Kidney (tissue), 14 donors: ENCODE data around the gene STYK1. TPM values are rescaled to one million over a fixed set of nuclear protein-coding genes. Genes with fewer than 3 reads are reported as not detected.
A peak's percentile ranks its signal among the peaks of the same experiment; 100 is the strongest.

Source experiments
- DNase-seq, 5 donors: peaks; one replicate each; pipeline ENCODE4 v3.0.0-alpha.2; 2013 to 2020
- FAIRE-seq: peaks from 2 replicates; lab custom pipeline; 2012; peaks lifted over from hg19 to GRCh38; lab: Jason Lieb, UNC
- H3K27ac ChIP-seq, 2 donors: one replicate each; pipeline ENCODE4 v1.7.0; 2013; ENCODE audit warnings: low read depth in 2 of 2, low read length in 2 of 2, inconsistent platforms in 1 of 2
- H3K27me3 ChIP-seq: one replicate; pipeline ENCODE4 v1.7.1; 2013; ENCODE audit warnings: low read length, inconsistent platforms; ENCODE audit not compliant: control insufficient read depth, insufficient read depth
- H3K36me3 ChIP-seq, 3 donors: one replicate each; pipeline versions ENCODE4 v1.7.0 to v1.7.1; 2013; ENCODE audit warnings: low read length in 3 of 3, control low read depth in 1 of 3, inconsistent platforms in 1 of 3; ENCODE audit not compliant: insufficient read depth in 3 of 3, control insufficient read depth in 2 of 3
- H3K4me1 ChIP-seq, 3 donors: one replicate each; pipeline versions ENCODE4 v1.7.0 to v1.7.1; 2013; ENCODE audit warnings: low read length in 3 of 3, inconsistent platforms in 1 of 3, low read depth in 1 of 3; ENCODE audit not compliant: control insufficient read depth in 2 of 3, insufficient read depth in 2 of 3
- H3K4me3 ChIP-seq, 3 donors: one replicate each; pipeline versions ENCODE4 v1.7.0 to v1.8.1; 2013; ENCODE audit warnings: low read length in 3 of 3, control low read depth in 1 of 3, inconsistent platforms in 1 of 3
- H3K9ac ChIP-seq, 3 donors: one replicate each; pipeline versions ENCODE4 v1.7.0 to v1.7.1; 2013; ENCODE audit warnings: low read length in 3 of 3, control low read depth in 1 of 3, inconsistent platforms in 1 of 3
- H3K9me3 ChIP-seq, 3 donors: one replicate each; pipeline versions ENCODE4 v1.7.0 to v1.7.1; 2013; ENCODE audit warnings: low read length in 3 of 3, control low read depth in 1 of 3, inconsistent platforms in 1 of 3; ENCODE audit not compliant: control insufficient read depth in 2 of 3, insufficient read depth in 1 of 3
- CTCF ChIP-seq: IDR thresholded peaks from 3 replicates; pipeline ENCODE4 v1.5.1; 2012; ENCODE audit warnings: mild to moderate bottlenecking, moderate library complexity, borderline replicate concordance; ENCODE audit not compliant: insufficient read depth; ENCODE audit errors: extremely low read depth
- intact Hi-C: fragments of 100-400 bp; cut with DNase I; formaldehyde crosslinking; loops from one replicate; pipeline ENCODE4 v1.11.1; 2022
- polyA plus RNA-seq: library from polyadenylated mRNA; stranded (reverse); fragments of 350-450 nt; fragmentation: Illumina TruSeq; extraction: RNeasy Lipid Tissue Mini Kit (QIAGEN cat#74804); gene quantifications from one replicate; pipeline ENCODE4 v1.2.3, GENCODE V29; 2014; ENCODE audit warnings: low read depth, low replicate concordance; ENCODE audit not compliant: insufficient read depth
- total RNA-seq: library from RNA; stranded (reverse); fragmentation: NEBNext Ultra II Directional; extraction: Animal tissue kit (Norgen Biotek cat#: 25700); gene quantifications from one replicate; pipeline ENCODE4 v1.2.1, GENCODE V29; 2021
- donor health status: control.
- donor health status: control.
- donor health status: control.
- donor health status: control.
- donor health status: control.
- donor health status: DM: yes; HTN: yes; CAD: no.
- donor health status: Normal renal cell carcinoma (clear cell type).

The STYK1 gene
- total and polyA plus RNA-seq, 2 donors from 2014 or later, result 0.58 to 1.6 TPM

GRCh38 chr12:10641735-10642500 is 31.9 kb downstream of the STYK1 start:
- Histone ChIP-seq H3K36me3 (no peaks in the 10 kb centered on the region), H3K27me3 (no peaks in the 10 kb centered on the region), H3K4me1 (no peaks in the 10 kb centered on the region), H3K27ac (no peak overlapping the region), H3K9ac (no peak overlapping the region), H3K4me3 (no peak overlapping the region), H3K9me3 (peaks cover 0 to 7% (median 2%) of the 10 kb centered on the region in 3 donors)
- no peak for TF ChIP-seq CTCF
- intact Hi-C loops, result no loop called here
- DNase-seq (peak in 2 of 5 donors; percentile 1 to 29), FAIRE-seq (no peak)

GRCh38 chr12:10638728-10639127 is 35.1 kb downstream of the STYK1 start:
- DNase-seq, result no peak
- no peak for TF ChIP-seq CTCF
- H3K27me3 ChIP-seq, result no peaks in the 10 kb centered on the region
- H3K4me1 ChIP-seq, result no peaks in the 10 kb centered on the region
- intact Hi-C loops, result no loop called here
- no peaks in the 10 kb centered on the region for H3K36me3 ChIP-seq
- FAIRE-seq, result no peak
- H3K4me3 ChIP-seq, result no peak overlapping the region
- no peak overlapping the region for H3K9ac ChIP-seq
- H3K9me3 ChIP-seq, result no peaks in the 10 kb centered on the region
- H3K27ac ChIP-seq, result no peak overlapping the region

- Histone ChIP-seq H3K9me3 (no peaks in the 10 kb centered on the region), H3K27ac (no peak overlapping the region), H3K4me1 (no peaks in the 10 kb centered on the region), H3K9ac (no peak overlapping the region), H3K36me3 (no peaks in the 10 kb centered on the region), H3K4me3 (no peak overlapping the region), H3K27me3 (no peaks in the 10 kb centered on the region)
- no peak for TF ChIP-seq CTCF
- intact Hi-C loops, result no loop called here
- FAIRE-seq, result no peak
- DNase-seq, result no peak
These were observed 37.2 kb downstream of the STYK1 start for GRCh38 chr12:10636611-10637010.
